IPS DF 6.9 (cell line): ENCODE data around the gene DSG2.

Source experiments
- DNase-seq: peaks from one replicate; pipeline ENCODE4 v3.0.0-alpha.2; 2013; ENCODE audit warnings: low read depth, low spot score
- H3K27ac ChIP-seq: one replicate; pipeline ENCODE4 v1.5.1; 2013; ENCODE audit warnings: low read length, control low read depth
- H3K27me3 ChIP-seq: 2 replicates; pipeline ENCODE4 v1.6.1; 2013; ENCODE audit warnings: mild to moderate bottlenecking, low read length; ENCODE audit not compliant: control insufficient read depth, insufficient read depth
- H3K36me3 ChIP-seq: 2 replicates; pipeline ENCODE4 v1.6.1; 2013; ENCODE audit warnings: low read length; ENCODE audit not compliant: control insufficient read depth, insufficient read depth
- H3K4me1 ChIP-seq: 2 replicates; pipeline ENCODE4 v1.6.1; 2013; ENCODE audit warnings: low read length; ENCODE audit not compliant: control insufficient read depth, insufficient read depth
- H3K4me3 ChIP-seq: 2 replicates; pipeline ENCODE4 v1.5.1; 2013; ENCODE audit warnings: mild to moderate bottlenecking, low read length
- H3K9me3 ChIP-seq: 2 replicates; pipeline ENCODE4 v1.6.1; 2013; ENCODE audit warnings: low read length, inconsistent platforms; ENCODE audit not compliant: control insufficient read depth, insufficient read depth
- WGBS: extraction: QIAGEN DNeasy Blood & Tissue Kit; methylation state at CpG from one replicate; pipeline ENCODE4 v1.1.7; 2013; ENCODE audit warnings: mixed read lengths, missing lambda C conversion rate; ENCODE audit not compliant: insufficient read length, insufficient coverage; 5-methylcytosine and 5-hydroxymethylcytosine counted together

The DSG2 gene

GRCh38 chr18:31511098-31511497 lies 13.1 kb downstream of the DSG2 start:
- no peak overlapping the region for H3K27ac ChIP-seq
- no peaks in the 10 kb centered on the region for H3K27me3 ChIP-seq
- H3K36me3 ChIP-seq, result no peaks in the 10 kb centered on the region
- no peaks in the 10 kb centered on the region for H3K9me3 ChIP-seq
- no peak for DNase-seq
- H3K4me1 ChIP-seq, result peaks cover 5% of the 10 kb centered on the region; the same call in 1 of the 2 replicates
- no peak overlapping the region for H3K4me3 ChIP-seq
- no CpG with 5 or more reads among the region's 6 CpGs for WGBS

- Histone ChIP-seq H3K27ac (no peak overlapping the region), H3K36me3 (no peaks in the 10 kb centered on the region), H3K9me3 (no peaks in the 10 kb centered on the region), H3K4me1 (peaks cover 5% of the 10 kb centered on the region; the same call in 1 of the 2 replicates), H3K27me3 (no peaks in the 10 kb centered on the region), H3K4me3 (no peak overlapping the region)
- DNase-seq, result no peak
- no CpG with 5 or more reads among the region's 6 CpGs for WGBS
Observed at GRCh38 chr18:31512203-31512764, 14.3 kb downstream of the DSG2 start.

- H3K27me3 ChIP-seq, result no peaks in the 10 kb centered on the region
- no peak overlapping the region for H3K4me3 ChIP-seq
- H3K36me3 ChIP-seq, result no peaks in the 10 kb centered on the region
- H3K9me3 ChIP-seq, result no peaks in the 10 kb centered on the region
- no peak overlapping the region for H3K27ac ChIP-seq
- no CpG with 5 or more reads among the region's 4 CpGs for WGBS
- no peak for DNase-seq
- H3K4me1 ChIP-seq, result peaks cover 5% of the 10 kb centered on the region; the same call in 1 of the 2 replicates
Observed at GRCh38 chr18:31513189-31513935, 15.4 kb downstream of the DSG2 start.

GRCh38 chr18:31516437-31516836 lies 18.5 kb downstream of the DSG2 start:
- no peak overlapping the region for H3K27ac ChIP-seq
- H3K4me1 ChIP-seq, result peaks cover 5% of the 10 kb centered on the region; the same call in 1 of the 2 replicates
- H3K27me3 ChIP-seq, result no peaks in the 10 kb centered on the region
- no peaks in the 10 kb centered on the region for H3K9me3 ChIP-seq
- DNase-seq, result no peak
- no CpG with 5 or more reads among the region's 3 CpGs for WGBS
- no peaks in the 10 kb centered on the region; the same call in 1 of the 2 replicates for H3K36me3 ChIP-seq
- H3K4me3 ChIP-seq, result no peak overlapping the region

GRCh38 chr18:31526374-31526773 lies 28.4 kb downstream of the DSG2 start:
- H3K36me3 ChIP-seq, result peaks cover 15% of the 10 kb centered on the region; the same call in 1 of the 2 replicates
- no peak overlapping the region for H3K27ac ChIP-seq
- no peaks in the 10 kb centered on the region for H3K9me3 ChIP-seq
- WGBS, result no CpG with 5 or more reads among the region's 7 CpGs
- DNase-seq, result no peak
- no peaks in the 10 kb centered on the region for H3K27me3 ChIP-seq
- H3K4me1 ChIP-seq, result no peaks in the 10 kb centered on the region
- H3K4me3 ChIP-seq, result no peak overlapping the region

- Histone ChIP-seq H3K9me3 (no peaks in the 10 kb centered on the region), H3K4me3 (no peak overlapping the region)
- no CpG with 5 or more reads among the region's 1 CpG for WGBS
Observed at GRCh38 chr18:31533236-31533635, 35.3 kb downstream of the DSG2 start.

GRCh38 chr18:31538837-31539236 lies 40.9 kb downstream of the DSG2 start:
- Histone ChIP-seq H3K9me3 (no peaks in the 10 kb centered on the region), H3K4me1 (no peaks in the 10 kb centered on the region), H3K27ac (no peak overlapping the region), H3K27me3 (no peaks in the 10 kb centered on the region), H3K4me3 (no peak overlapping the region), H3K36me3 (peaks cover 30% of the 10 kb centered on the region)
- WGBS, result no CpG with 5 or more reads among the region's 3 CpGs
- no peak for DNase-seq

More at GRCh38 chr18:31533236-31533635, 35.3 kb downstream of the DSG2 start:
- no peak overlapping the region for H3K27ac ChIP-seq
- no peak for DNase-seq
- H3K36me3 ChIP-seq, result peaks cover 4% of the 10 kb centered on the region; the same call in 1 of the 2 replicates
- no peaks in the 10 kb centered on the region for H3K4me1 ChIP-seq
- no peaks in the 10 kb centered on the region for H3K27me3 ChIP-seq

GRCh38 chr18:31546476-31546875 lies 48.5 kb downstream of the DSG2 start:
- Histone ChIP-seq H3K36me3 (peaks cover 22% of the 10 kb centered on the region; the same call in 1 of the 2 replicates), H3K27ac (no peak overlapping the region), H3K27me3 (no peaks in the 10 kb centered on the region), H3K4me1 (no peaks in the 10 kb centered on the region), H3K4me3 (no peak overlapping the region), H3K9me3 (no peaks in the 10 kb centered on the region)
- WGBS, result no CpG with 5 or more reads among the region's 2 CpGs
- no peak for DNase-seq

- DNase-seq, result no peak
- Histone ChIP-seq H3K27ac (no peak overlapping the region), H3K4me3 (no peak overlapping the region), H3K9me3 (no peaks in the 10 kb centered on the region), H3K36me3 (peaks cover 10% of the 10 kb centered on the region; the same call in 1 of the 2 replicates), H3K27me3 (no peaks in the 10 kb centered on the region), H3K4me1 (no peaks in the 10 kb centered on the region)
- WGBS, result no CpG with 5 or more reads among the region's 2 CpGs
Observed at GRCh38 chr18:31548853-31549252, 50.9 kb downstream of the DSG2 start.

- Histone ChIP-seq H3K27ac (no peak overlapping the region), H3K9me3 (no peaks in the 10 kb centered on the region), H3K36me3 (peaks cover 10% of the 10 kb centered on the region; the same call in 1 of the 2 replicates), H3K27me3 (no peaks in the 10 kb centered on the region), H3K4me1 (no peaks in the 10 kb centered on the region), H3K4me3 (no peak overlapping the region)
- no peak for DNase-seq
- WGBS, result no CpG with 5 or more reads among the region's 4 CpGs
Observed at GRCh38 chr18:31549416-31549815, 51.4 kb downstream of the DSG2 start.
